ENCODE data around the gene NDUFS7.
A peak's percentile ranks its signal among the peaks of the same experiment; 100 is the strongest.
"Not testable (repeated sequence)": the region's sequence is repeated elsewhere in the genome, so short reads cannot be mapped to it uniquely, and the experiment has no call there.

The NDUFS7 gene

GRCh38 chr19:1411255-1412191, 27.8 kb downstream of the NDUFS7 start:
- Mint-ChIP-seq H3K4me3 (peak overlapping the region; percentile 97), H3K27ac (peak overlapping the region; percentile 98), H3K36me3 (peaks cover 2% of the 10 kb centered on the region), H3K9me3 (ENCODE audit: low read depth) (no peaks in the 10 kb centered on the region), H3K4me1 (ENCODE audit: low read depth) (peaks cover 63% of the 10 kb centered on the region), H3K27me3 (no peaks in the 10 kb centered on the region)

DNA sequence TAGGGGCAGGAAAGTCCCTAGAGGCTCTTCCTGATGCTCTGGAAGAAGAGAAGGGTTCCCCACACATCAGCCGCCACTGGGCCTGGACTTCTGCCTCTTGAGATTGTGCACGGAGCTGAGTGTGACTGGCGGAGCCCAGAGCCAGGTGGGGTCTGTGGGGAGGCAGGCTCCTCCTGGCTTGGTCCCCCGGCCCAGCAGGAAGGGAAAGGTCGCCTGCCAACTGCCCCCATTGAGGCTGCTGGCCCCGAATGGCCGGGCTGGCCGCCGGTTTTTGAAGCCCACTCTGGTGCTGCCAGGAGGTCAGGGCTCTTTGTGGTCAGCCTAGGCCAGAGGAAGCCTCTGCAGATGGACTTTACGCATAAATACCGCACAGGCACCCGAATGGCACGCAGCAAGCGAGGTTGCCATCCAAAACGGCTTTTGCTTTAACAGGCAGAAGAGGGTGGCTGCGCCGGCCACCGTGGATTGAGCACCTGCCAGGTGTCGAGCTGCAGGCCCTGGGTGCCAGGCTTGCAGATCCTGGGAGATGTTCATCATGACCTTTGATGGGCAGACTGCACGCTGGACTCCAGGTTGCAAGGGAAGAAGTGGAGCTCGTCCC, 28.7 kb downstream of the NDUFS7 start:
- Mint-ChIP-seq H3K27ac (no peak overlapping the region), H3K4me1 (ENCODE audit: low read depth) (peaks cover 67% of the 10 kb centered on the region), H3K9me3 (ENCODE audit: low read depth) (no peaks in the 10 kb centered on the region), H3K36me3 (peaks cover 2% of the 10 kb centered on the region), H3K27me3 (no peaks in the 10 kb centered on the region), H3K4me3 (peak overlapping the region; percentile 69)

GRCh38 chr19:1412995-1413800, 29.5 kb downstream of the NDUFS7 start:
- peak overlapping the region; percentile 70 for H3K27ac Mint-ChIP-seq
- H3K4me1 Mint-ChIP-seq (ENCODE audit: low read depth), result peaks cover 69% of the 10 kb centered on the region
- H3K27me3 Mint-ChIP-seq, result no peaks in the 10 kb centered on the region
- peaks cover 2% of the 10 kb centered on the region for H3K36me3 Mint-ChIP-seq
- no peaks in the 10 kb centered on the region for H3K9me3 Mint-ChIP-seq (ENCODE audit: low read depth)
- H3K4me3 Mint-ChIP-seq, result peak overlapping the region; percentile 59

DNA sequence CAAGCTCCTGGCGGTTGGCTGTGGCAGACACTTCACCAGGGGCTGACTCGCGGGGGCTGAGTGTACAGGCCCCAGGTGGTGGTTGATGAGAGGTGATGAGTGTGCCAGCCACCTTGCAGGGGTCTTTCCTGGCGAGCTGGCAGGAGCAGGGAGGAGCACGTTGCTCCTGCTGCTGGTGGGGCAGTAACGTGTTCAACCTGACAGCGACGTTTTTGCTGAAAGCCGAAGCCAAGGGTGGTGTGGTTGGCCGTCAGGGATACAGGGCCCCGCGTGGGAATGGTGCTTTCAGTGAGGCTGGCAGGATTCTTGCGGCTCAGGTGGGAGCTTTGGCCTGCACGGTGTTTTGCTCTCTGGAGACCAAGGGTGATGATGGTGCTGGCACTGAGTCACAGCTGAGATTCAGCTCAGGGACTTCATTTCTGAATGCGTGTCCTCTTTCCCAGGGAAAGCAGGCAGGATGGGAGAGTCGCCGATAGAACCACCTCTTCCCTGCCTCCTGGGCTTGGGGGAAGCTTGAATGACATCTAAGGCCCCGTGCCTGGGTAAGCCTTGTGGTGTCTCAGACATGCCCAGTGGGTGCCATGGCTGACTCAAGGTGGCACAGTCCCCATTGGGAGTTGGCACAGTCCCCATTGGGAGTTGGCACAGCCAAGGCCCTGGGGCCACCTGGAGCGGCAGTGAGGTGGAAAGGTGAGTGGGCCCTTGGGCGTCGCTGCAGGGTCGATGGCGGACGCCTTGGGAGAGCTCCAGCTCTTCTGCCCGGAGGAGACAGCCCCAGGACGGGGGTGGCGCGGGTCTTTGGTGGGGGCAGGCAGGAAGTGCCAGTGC, 32.5 kb downstream of the NDUFS7 start:
- H3K4me1 Mint-ChIP-seq (ENCODE audit: low read depth), result peaks cover 48% of the 10 kb centered on the region
- peak overlapping the region; percentile 76 for H3K27ac Mint-ChIP-seq
- no peaks in the 10 kb centered on the region for H3K36me3 Mint-ChIP-seq

GRCh38 chr19:1417145-1417544, 33.4 kb downstream of the NDUFS7 start:
- peaks cover 39% of the 10 kb centered on the region for H3K4me1 Mint-ChIP-seq (ENCODE audit: low read depth)
- no peak overlapping the region for H3K27ac Mint-ChIP-seq
- H3K9me3 Mint-ChIP-seq (ENCODE audit: low read depth), result no peaks in the 10 kb centered on the region
- H3K4me3 Mint-ChIP-seq, result no peak overlapping the region
- H3K36me3 Mint-ChIP-seq, result no peaks in the 10 kb centered on the region
- no peaks in the 10 kb centered on the region for H3K27me3 Mint-ChIP-seq

More for the DNA sequence above, 32.5 kb downstream of the NDUFS7 start:
- Mint-ChIP-seq H3K27me3 (no peaks in the 10 kb centered on the region), H3K4me3 (peak overlapping the region; percentile 47), H3K9me3 (ENCODE audit: low read depth) (no peaks in the 10 kb centered on the region)

DNA sequence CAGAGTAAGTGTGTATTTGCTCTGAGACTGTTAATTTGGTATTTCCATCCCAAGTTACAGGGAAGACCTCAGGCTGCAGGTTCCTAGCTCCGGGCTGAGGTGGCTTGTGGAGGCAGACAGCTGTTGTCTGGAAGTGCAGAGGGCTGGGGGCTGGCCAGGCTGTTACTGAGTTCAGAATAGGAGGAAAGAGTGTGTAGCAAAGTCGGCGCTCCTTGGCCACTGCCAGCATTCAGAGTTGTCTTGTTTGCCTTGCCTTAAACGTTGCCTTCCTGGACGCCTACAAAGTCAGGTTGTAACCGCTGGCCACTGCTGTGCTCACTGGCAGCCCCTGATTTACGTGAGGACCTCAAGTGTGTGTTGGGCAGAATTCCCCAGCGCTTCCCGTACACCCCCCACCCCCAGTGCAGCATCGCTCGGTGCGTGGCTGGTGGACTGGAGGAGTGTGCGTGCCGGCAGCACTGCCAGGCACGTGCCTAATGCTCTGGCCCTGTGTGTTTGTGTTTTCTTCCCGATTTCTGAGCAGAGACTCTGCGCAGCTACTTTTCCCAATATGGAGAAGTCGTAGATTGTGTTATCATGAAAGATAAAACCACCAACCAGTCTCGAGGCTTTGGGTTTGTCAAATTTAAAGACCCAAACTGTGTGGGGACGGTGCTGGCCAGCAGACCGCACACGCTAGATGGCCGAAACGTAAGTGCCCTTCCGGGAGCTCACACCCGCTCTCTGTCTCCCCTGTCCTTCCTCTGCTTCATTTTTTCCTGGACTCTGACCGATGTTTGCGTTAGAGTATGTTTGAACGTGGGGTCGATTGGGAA, 34.2 kb downstream of the NDUFS7 start:
- no peaks in the 10 kb centered on the region for H3K36me3 Mint-ChIP-seq
- peak overlapping the region; percentile 50 for H3K27ac Mint-ChIP-seq
- H3K4me3 Mint-ChIP-seq, result no peak overlapping the region
- H3K27me3 Mint-ChIP-seq, result no peaks in the 10 kb centered on the region
- peaks cover 36% of the 10 kb centered on the region for H3K4me1 Mint-ChIP-seq (ENCODE audit: low read depth)
- no peaks in the 10 kb centered on the region for H3K9me3 Mint-ChIP-seq (ENCODE audit: low read depth)

DNA sequence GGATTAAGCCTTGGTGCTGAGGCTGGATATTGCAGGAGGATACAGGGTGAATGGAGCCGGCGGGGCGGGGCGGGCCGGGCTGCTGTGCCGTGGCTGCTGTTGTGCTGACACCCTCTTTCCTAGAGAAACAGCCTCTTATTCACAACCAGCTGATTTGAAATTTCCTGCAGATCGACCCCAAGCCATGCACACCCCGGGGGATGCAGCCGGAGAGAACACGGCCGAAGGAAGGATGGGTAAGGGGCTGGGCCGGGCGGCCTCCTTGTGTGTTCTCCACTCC, 34.7 kb downstream of the NDUFS7 start:
- H3K9me3 Mint-ChIP-seq (ENCODE audit: low read depth), result no peaks in the 10 kb centered on the region
- H3K4me1 Mint-ChIP-seq (ENCODE audit: low read depth), result peaks cover 30% of the 10 kb centered on the region
- H3K27ac Mint-ChIP-seq, result no peak overlapping the region
- H3K4me3 Mint-ChIP-seq, result no peak overlapping the region
- H3K36me3 Mint-ChIP-seq, result no peaks in the 10 kb centered on the region
- no peaks in the 10 kb centered on the region for H3K27me3 Mint-ChIP-seq

DNA sequence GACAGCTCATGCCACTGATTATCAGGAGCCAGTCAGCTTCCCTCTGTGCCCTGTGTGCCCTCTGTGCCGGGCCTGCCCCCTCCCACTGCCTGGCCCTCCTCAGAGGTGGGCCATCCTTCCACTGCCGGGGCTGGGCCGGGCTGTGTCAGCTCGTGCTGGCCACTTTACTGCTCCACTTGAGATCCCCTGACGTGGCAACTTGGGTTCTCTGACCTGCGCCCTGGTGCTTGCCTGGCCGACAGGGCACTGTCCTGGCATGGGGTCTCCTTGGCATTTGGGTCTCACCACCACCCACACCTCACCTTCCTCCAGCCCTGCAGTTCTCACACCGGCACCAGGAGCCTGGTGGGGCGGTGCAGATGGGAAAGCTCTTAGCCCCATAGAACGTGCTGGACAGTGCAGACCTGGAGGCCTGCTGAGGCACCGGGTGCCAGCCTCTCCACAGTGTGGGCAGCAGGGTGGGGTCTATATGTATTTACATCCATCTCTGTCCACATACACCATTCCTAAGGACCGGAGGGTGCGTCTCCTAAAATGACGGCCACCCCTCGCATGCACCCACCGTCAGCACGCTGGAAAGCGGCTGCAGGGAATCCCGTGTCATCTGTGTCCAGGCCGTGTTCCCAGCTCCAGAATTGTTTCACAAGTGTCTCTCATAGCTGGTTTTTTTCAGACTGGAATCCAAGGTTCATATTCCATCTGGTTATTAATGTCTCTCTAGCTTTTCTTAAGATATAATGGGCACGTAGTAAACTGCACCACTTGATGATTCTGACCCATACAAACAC, 35.4 kb downstream of the NDUFS7 start:
- Mint-ChIP-seq H3K4me1 (ENCODE audit: low read depth) (peaks cover 25% of the 10 kb centered on the region), H3K9me3 (ENCODE audit: low read depth) (no peaks in the 10 kb centered on the region), H3K4me3 (no peak overlapping the region), H3K36me3 (no peaks in the 10 kb centered on the region), H3K27ac (no peak overlapping the region), H3K27me3 (no peaks in the 10 kb centered on the region)

- not testable (repeated sequence) for H3K9me3 Mint-ChIP-seq (ENCODE audit: low read depth); H3K36me3 Mint-ChIP-seq; H3K27me3 Mint-ChIP-seq; H3K27ac Mint-ChIP-seq; H3K4me3 Mint-ChIP-seq
- peaks cover 21% of the 10 kb centered on the region for H3K4me1 Mint-ChIP-seq (ENCODE audit: low read depth)
These were observed 36.4 kb downstream of the NDUFS7 start for GRCh38 chr19:1420085-1420484.

DNA sequence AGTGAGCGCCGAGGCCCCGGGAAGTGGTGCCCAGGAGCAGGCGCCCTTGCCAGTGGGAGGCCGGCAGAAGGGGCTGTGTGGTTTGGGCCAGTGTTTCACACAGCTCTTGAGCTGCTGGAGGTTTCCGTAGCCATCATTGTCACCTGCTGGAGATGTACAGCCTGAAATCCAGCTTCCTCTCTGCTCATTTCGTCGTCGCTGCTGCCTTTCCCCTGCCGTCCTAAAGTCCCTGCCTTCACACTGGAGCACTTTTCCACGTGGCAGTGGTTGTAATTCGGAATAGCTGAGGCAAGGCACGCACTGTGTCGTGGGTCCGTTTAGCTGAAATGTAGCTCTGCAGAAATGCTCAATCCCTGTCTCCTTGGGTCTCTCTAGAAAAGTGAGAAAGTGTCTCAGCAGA, 36.9 kb downstream of the NDUFS7 start:
- Mint-ChIP-seq H3K9me3 (ENCODE audit: low read depth) (no peaks in the 10 kb centered on the region), H3K36me3 (no peaks in the 10 kb centered on the region), H3K4me3 (no peak overlapping the region), H3K4me1 (ENCODE audit: low read depth) (peaks cover 18% of the 10 kb centered on the region), H3K27ac (no peak overlapping the region), H3K27me3 (no peaks in the 10 kb centered on the region)

- Mint-ChIP-seq H3K36me3 (no peaks in the 10 kb centered on the region), H3K9me3 (ENCODE audit: low read depth) (no peaks in the 10 kb centered on the region), H3K4me1 (ENCODE audit: low read depth) (peaks cover 11% of the 10 kb centered on the region), H3K27me3 (no peaks in the 10 kb centered on the region), H3K27ac (no peak overlapping the region), H3K4me3 (no peak overlapping the region)
These were observed 37.7 kb downstream of the NDUFS7 start for GRCh38 chr19:1421218-1421957.

DNA sequence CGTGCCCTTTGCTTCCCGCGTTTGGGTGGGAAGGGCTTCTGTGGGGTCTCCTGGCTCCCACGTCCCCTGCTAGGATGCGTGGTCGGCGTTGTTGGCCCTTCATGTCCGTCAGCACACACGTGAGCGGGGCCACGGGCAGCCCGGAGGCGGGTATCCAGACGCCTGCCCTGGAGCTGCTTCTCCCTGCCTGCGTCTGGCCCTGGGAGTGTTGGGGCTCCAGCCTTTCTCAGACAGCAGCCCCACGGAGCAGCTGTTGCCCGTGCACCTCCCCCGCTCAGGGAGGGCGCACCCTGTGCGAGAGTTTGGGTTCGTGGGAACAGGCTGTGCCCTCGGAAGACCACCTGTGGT, 38.2 kb downstream of the NDUFS7 start:
- Mint-ChIP-seq H3K4me1 (ENCODE audit: low read depth) (peaks cover 9% of the 10 kb centered on the region), H3K27ac (no peak overlapping the region), H3K9me3 (ENCODE audit: low read depth) (no peaks in the 10 kb centered on the region), H3K36me3 (no peaks in the 10 kb centered on the region), H3K27me3 (no peaks in the 10 kb centered on the region), H3K4me3 (no peak overlapping the region)

- peaks cover 5% of the 10 kb centered on the region for H3K4me1 Mint-ChIP-seq (ENCODE audit: low read depth)
- H3K9me3 Mint-ChIP-seq (ENCODE audit: low read depth), result no peaks in the 10 kb centered on the region
- no peaks in the 10 kb centered on the region for H3K27me3 Mint-ChIP-seq
- no peak overlapping the region for H3K4me3 Mint-ChIP-seq
- no peaks in the 10 kb centered on the region for H3K36me3 Mint-ChIP-seq
- no peak overlapping the region for H3K27ac Mint-ChIP-seq
These were observed 38.7 kb downstream of the NDUFS7 start for GRCh38 chr19:1422360-1422759.

Data from activated naive CD8-positive, alpha-beta T cell (primary cell).